Mucosa of rectum (tissue), 2 donors: ENCODE measurements around the gene VPS33B.

Experiments used
- H3K27ac ChIP-seq, 2 donors: one replicate each; pipeline ENCODE4 v1.7.0; 2013; ENCODE audit warnings: inconsistent platforms in 2 of 2, low read depth in 2 of 2, low read length in 2 of 2
- H3K27me3 ChIP-seq, 2 donors: one replicate each; pipeline ENCODE4 v1.7.0; 2013; ENCODE audit warnings: low read length in 2 of 2; ENCODE audit not compliant: control insufficient read depth in 2 of 2, insufficient read depth in 2 of 2
- H3K36me3 ChIP-seq, 2 donors: one replicate each; pipeline ENCODE4 v1.7.0; 2013; ENCODE audit warnings: low read length in 2 of 2; ENCODE audit not compliant: control insufficient read depth in 2 of 2, insufficient read depth in 2 of 2
- H3K4me1 ChIP-seq, 2 donors: one replicate each; pipeline ENCODE4 v1.7.0; 2013; ENCODE audit warnings: low read length in 2 of 2, mild to moderate bottlenecking in 1 of 2; ENCODE audit not compliant: control insufficient read depth in 2 of 2, insufficient read depth in 2 of 2
- H3K4me3 ChIP-seq, 2 donors: one replicate each; pipeline ENCODE4 v1.7.0; 2013; ENCODE audit warnings: low read length in 2 of 2
- H3K9ac ChIP-seq, 2 donors: one replicate each; pipeline ENCODE4 v1.7.0; 2013; ENCODE audit warnings: low read length in 2 of 2, low read depth in 1 of 2, mild to moderate bottlenecking in 1 of 2
- H3K9me3 ChIP-seq, 2 donors: one replicate each; pipeline ENCODE4 v1.7.0; 2013; ENCODE audit warnings: low read length in 2 of 2; ENCODE audit not compliant: control insufficient read depth in 2 of 2
- donor health status: healthy.
- donor health status: Normal muscosa, but diverticular disease.

The VPS33B gene

GRCh38 chr15:90954712-90955623 is 67.4 kb downstream of the VPS33B start, which contains the start of gene RCCD1:
Gene RCCD1, plus strand, starts transcription at chr15:90954884. Its CDS starts 1,851 bp downstream, at chr15:90956735.
- Histone ChIP-seq H3K27me3 (no peaks in the 10 kb centered on the region), H3K4me1 (peaks cover 19 to 22% of the 10 kb centered on the region in 2 donors), H3K27ac (peak within 1 kb of the TSS; percentile 96 to 99), H3K36me3 (peaks cover 24 to 35% of the 10 kb centered on the region in 2 donors), H3K4me3 (peak within 1 kb of the TSS; percentile 88 to 92), H3K9me3 (no peaks in the 10 kb centered on the region), H3K9ac (peak within 1 kb of the TSS; percentile 95 to 99)

- Histone ChIP-seq H3K4me3 (peak overlapping the region; percentile 88 to 92), H3K9ac (peak overlapping the region in 1 of 2 donors; percentile 99)
Measured at GRCh38 chr15:90953947-90954711, 68.3 kb downstream of the VPS33B start.

DNA sequence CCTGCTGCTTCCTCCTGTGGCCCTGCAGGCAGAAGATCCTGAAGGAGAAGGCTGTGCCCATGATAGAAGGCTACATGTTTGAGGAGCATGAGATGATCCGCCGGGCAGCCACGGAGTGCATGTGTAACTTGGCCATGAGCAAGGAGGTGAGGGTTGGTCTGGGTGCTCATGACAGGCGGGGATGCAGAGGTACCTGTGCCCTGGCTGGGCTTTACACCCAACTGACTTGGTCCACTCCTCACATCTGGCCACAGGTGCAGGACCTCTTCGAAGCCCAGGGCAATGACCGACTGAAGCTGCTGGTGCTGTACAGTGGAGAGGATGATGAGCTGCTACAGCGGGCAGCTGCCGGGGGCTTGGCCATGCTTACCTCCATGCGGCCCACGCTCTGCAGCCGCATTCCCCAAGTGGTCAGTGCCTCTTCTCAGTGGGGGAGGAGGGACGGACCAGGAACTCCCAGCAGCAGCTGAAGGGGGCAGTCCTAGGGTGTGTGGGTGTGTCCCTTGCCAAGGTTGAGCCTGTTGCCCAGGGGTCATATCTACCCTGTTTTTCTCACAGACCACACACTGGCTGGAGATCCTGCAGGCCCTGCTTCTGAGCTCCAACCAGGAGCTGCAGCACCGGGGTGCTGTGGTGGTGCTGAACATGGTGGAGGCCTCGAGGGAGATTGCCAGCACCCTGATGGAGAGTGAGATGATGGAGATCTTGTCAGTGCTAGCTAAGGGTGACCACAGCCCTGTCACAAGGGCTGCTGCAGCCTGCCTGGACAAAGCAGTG is 69.3 kb downstream of the VPS33B start:
- Histone ChIP-seq H3K27me3 (no peaks in the 10 kb centered on the region), H3K4me1 (peaks cover 25 to 29% of the 10 kb centered on the region in 2 donors), H3K9me3 (no peaks in the 10 kb centered on the region), H3K4me3 (no peak overlapping the region), H3K9ac (no peak overlapping the region), H3K36me3 (peaks cover 29 to 45% of the 10 kb centered on the region in 2 donors), H3K27ac (no peak overlapping the region)

More at GRCh38 chr15:90953947-90954711, 68.3 kb downstream of the VPS33B start:
- H3K9me3 ChIP-seq: no peaks in the 10 kb centered on the region
- H3K4me1 ChIP-seq: peaks cover 25 to 27% of the 10 kb centered on the region in 2 donors
- H3K36me3 ChIP-seq: peaks cover 27 to 41% of the 10 kb centered on the region in 2 donors
- no peaks in the 10 kb centered on the region for H3K27me3 ChIP-seq
- peak overlapping the region; percentile 96 to 99 for H3K27ac ChIP-seq

DNA sequence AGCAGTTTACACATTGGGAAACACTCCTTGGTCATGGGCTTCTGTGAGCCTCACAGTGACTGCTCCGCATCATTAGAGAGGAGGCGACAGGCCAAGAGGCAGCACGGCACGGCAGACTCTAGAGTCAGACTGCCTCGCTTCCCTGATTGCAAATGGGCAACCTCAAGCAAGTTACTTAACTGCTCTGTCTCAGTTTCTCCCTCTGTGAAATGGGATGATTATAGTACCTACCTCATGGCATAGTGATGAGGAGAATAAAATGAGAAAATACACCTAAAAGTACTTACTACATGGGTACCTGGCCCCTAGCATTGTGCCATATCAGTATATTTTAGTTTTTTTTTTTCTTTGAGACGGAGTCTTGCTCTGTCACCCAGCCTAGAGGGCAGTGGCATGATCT is 71.7 kb downstream of the VPS33B start:
- no peak overlapping the region for H3K4me3 ChIP-seq
- peaks cover 44 to 63% of the 10 kb centered on the region in 2 donors for H3K36me3 ChIP-seq
- H3K4me1 ChIP-seq: peaks cover 11 to 17% of the 10 kb centered on the region in 2 donors
- no peak overlapping the region for H3K27ac ChIP-seq
- H3K9me3 ChIP-seq: no peaks in the 10 kb centered on the region
- H3K9ac ChIP-seq: no peak overlapping the region
- H3K27me3 ChIP-seq: no peaks in the 10 kb centered on the region

DNA sequence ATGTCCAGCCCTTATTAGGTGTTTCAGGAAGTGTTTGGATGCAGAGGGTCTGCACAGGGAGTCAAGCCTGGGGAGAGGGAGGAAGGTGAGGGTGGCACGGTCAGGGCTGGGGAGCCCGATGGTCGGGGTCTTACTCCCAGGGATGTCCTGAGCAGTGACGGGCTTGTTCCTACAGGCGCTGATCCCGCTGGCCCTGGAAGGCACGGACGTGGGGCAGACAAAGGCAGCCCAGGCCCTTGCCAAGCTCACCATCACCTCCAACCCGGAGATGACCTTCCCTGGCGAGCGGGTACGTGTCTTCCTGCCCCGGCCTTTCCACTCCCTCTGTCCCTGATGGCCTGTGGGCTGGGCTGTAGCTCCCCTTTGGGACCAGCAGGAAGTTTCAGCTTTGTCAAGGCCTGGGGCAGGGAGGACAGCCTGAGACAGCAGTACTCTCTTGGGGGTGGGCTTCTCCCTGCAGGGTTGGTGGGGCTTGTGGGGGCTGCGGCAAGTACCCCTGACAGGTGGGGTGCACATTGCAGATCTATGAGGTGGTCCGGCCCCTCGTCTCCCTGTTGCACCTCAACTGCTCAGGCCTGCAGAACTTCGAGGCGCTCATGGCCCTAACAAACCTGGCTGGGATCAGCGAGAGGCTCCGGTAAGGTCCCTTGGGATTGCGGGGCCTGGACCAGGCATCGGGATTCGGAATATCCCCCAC is 72.3 kb downstream of the VPS33B start:
- no peaks in the 10 kb centered on the region for H3K27me3 ChIP-seq
- peak overlapping the region in 1 of 2 donors; percentile 33 for H3K4me3 ChIP-seq
- H3K36me3 ChIP-seq: peaks cover 45 to 64% of the 10 kb centered on the region in 2 donors
- peaks cover 6 to 12% of the 10 kb centered on the region in 2 donors for H3K4me1 ChIP-seq
- H3K9me3 ChIP-seq: no peaks in the 10 kb centered on the region
- peak overlapping the region; percentile 63 to 88 for H3K27ac ChIP-seq
- peak overlapping the region; percentile 24 to 68 for H3K9ac ChIP-seq
